Measurements from ENCODE around the gene ZNF423.

DNA sequence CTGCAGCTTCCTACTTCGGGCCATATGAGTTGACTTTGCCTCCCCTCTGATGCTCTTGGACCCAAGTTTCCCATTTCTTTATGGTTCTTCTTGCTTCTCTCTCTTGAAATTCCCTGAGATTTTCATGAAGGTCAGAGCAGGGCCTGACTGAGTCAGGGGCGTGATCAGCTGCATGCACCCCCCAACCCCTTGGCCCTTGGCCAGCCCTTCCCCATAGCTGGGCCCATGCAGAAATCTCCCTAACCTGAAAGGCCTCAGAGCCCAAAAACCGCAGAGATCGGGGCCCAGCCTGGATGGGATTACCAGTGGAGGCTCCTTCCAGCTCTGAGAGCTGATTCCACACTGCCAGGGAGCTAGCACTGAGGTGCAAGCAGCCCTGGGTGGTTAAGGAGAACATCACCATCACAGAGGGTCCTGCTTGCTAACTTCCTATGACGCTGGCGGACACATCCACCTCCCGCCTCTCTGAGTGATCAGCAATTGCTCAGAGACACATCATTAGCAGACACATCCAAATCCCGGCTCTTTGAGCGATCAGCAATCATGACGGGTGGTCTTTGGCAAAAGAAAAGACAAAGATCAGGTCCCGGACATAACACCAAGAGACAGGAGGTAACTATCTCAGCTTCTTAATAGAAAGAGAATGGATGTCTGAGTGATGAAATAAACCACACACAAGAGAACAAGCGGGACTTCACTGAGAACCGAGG, 320.9 kb downstream of the ZNF423 start:
- TF ChIP-seq, protein P1, sequence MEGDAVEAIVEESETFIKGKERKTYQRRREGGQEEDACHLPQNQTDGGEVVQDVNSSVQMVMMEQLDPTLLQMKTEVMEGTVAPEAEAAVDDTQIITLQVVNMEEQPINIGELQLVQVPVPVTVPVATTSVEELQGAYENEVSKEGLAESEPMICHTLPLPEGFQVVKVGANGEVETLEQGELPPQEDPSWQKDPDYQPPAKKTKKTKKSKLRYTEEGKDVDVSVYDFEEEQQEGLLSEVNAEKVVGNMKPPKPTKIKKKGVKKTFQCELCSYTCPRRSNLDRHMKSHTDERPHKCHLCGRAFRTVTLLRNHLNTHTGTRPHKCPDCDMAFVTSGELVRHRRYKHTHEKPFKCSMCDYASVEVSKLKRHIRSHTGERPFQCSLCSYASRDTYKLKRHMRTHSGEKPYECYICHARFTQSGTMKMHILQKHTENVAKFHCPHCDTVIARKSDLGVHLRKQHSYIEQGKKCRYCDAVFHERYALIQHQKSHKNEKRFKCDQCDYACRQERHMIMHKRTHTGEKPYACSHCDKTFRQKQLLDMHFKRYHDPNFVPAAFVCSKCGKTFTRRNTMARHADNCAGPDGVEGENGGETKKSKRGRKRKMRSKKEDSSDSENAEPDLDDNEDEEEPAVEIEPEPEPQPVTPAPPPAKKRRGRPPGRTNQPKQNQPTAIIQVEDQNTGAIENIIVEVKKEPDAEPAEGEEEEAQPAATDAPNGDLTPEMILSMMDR (IDR thresholded peaks at IDR 0.05; ENCODE audit: poor library complexity, severe bottlenecking) = no peak
- TF ChIP-seq EZH2 (IDR thresholded peaks at IDR 0.05; ENCODE audit: borderline replicate concordance, insufficient read depth, low read length, poor library complexity, severe bottlenecking) = no peak
- TF ChIP-seq EP300 (conservative IDR thresholded peaks at IDR 0.05; ENCODE audit: poor library complexity, severe bottlenecking) = no peak
- TF ChIP-seq, protein P2, sequence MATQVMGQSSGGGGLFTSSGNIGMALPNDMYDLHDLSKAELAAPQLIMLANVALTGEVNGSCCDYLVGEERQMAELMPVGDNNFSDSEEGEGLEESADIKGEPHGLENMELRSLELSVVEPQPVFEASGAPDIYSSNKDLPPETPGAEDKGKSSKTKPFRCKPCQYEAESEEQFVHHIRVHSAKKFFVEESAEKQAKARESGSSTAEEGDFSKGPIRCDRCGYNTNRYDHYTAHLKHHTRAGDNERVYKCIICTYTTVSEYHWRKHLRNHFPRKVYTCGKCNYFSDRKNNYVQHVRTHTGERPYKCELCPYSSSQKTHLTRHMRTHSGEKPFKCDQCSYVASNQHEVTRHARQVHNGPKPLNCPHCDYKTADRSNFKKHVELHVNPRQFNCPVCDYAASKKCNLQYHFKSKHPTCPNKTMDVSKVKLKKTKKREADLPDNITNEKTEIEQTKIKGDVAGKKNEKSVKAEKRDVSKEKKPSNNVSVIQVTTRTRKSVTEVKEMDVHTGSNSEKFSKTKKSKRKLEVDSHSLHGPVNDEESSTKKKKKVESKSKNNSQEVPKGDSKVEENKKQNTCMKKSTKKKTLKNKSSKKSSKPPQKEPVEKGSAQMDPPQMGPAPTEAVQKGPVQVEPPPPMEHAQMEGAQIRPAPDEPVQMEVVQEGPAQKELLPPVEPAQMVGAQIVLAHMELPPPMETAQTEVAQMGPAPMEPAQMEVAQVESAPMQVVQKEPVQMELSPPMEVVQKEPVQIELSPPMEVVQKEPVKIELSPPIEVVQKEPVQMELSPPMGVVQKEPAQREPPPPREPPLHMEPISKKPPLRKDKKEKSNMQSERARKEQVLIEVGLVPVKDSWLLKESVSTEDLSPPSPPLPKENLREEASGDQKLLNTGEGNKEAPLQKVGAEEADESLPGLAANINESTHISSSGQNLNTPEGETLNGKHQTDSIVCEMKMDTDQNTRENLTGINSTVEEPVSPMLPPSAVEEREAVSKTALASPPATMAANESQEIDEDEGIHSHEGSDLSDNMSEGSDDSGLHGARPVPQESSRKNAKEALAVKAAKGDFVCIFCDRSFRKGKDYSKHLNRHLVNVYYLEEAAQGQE (IDR thresholded peaks at IDR 0.05; ENCODE audit: borderline replicate concordance) = no peak
- no peak for TF ChIP-seq TAF1 (IDR thresholded peaks at IDR 0.05; ENCODE audit: low read depth)
- no peak for TF ChIP-seq POLR2AphosphoS5 (IDR thresholded peaks at IDR 0.05)
- TF ChIP-seq RAD21 (conservative IDR thresholded peaks at IDR 0.05) = no peak
- TF ChIP-seq SMC3 (conservative IDR thresholded peaks at IDR 0.05; ENCODE audit: poor library complexity) = no peak
- TF ChIP-seq MXI1 (conservative IDR thresholded peaks at IDR 0.05; ENCODE audit: poor library complexity, severe bottlenecking) = no peak
